Activated B cell treated with CpG ODN at 0.5 μM for 24 hours (primary cell): ENCODE measurements around the gene YKT6. TPM values are rescaled to one million over a fixed set of nuclear protein-coding genes. Genes with fewer than 3 reads are reported as not detected.

ENCODE experiments used
- ATAC-seq: fragments of 200-7000 bp; cut with Tn5 transposase; one replicate; pipeline ENCODE4 v1.10.0; 2021; ENCODE audit warnings: low read depth, mild to moderate bottlenecking, moderate library complexity
- CTCF ChIA-PET: fragments of 350-600 bp; sonication (Branson Sonifier 250); formaldehyde crosslinking; loops from one replicate; lab custom pipeline; 2021; ENCODE audit warnings: antibody characterized with exemption; lab: Charles Lee
- POLR2A ChIA-PET: fragments of 350-600 bp; sonication (Branson Sonifier 250); formaldehyde crosslinking; loops from one replicate; lab custom pipeline; 2021; ENCODE audit warnings: antibody characterized with exemption; lab: Charles Lee
- DNase-seq: peaks from one replicate; pipeline ENCODE4 v3.0.0; 2022
- H3K27ac Mint-ChIP-seq: one replicate; pipeline ENCODE4 v1.8.0; 2020; ENCODE audit warnings: mixed read lengths
- H3K27me3 Mint-ChIP-seq: one replicate; pipeline ENCODE4 v1.8.0; 2021; ENCODE audit warnings: mixed read lengths
- H3K36me3 Mint-ChIP-seq: one replicate; pipeline ENCODE4 v1.8.0; 2021; ENCODE audit warnings: low read depth, mixed read lengths
- H3K4me1 Mint-ChIP-seq: one replicate; pipeline ENCODE4 v1.8.0; 2021; ENCODE audit warnings: mixed read lengths
- H3K4me3 Mint-ChIP-seq: one replicate; pipeline ENCODE4 v1.8.0; 2020; ENCODE audit warnings: mild to moderate bottlenecking, mixed read lengths
- H3K9me3 Mint-ChIP-seq: one replicate; pipeline ENCODE4 v1.8.0; 2020; ENCODE audit warnings: mixed read lengths
- CTCF ChIP-seq: fragments of 200-600 bp; IDR thresholded peaks from one replicate; pipeline ENCODE4 v1.8.0; 2022; ENCODE audit warnings: antibody characterized with exemption, mild to moderate bottlenecking
- intact Hi-C: fragments of 100-400 bp; cut with micrococcal nuclease; formaldehyde crosslinking; loops from one replicate; pipeline ENCODE4 v1.15.1; 2024
- total RNA-seq: library from RNA; stranded (reverse); gene quantifications from 2 replicates; pipeline ENCODE4 v1.2.3, GENCODE V29; 2022

YKT6 gene
- total RNA-seq, 1 donor from 2014 or later: 78.2 TPM

GRCh38 chr7:44218418-44219201, 17.8 kb downstream of the YKT6 start:
- POLR2A ChIA-PET: interaction anchor here (0.5 kb wide), 1 partner anchor 235 kb away, joined by 3 read pairs; no protein-coding TSS in a partner anchor
- peaks cover 4% of the 10 kb centered on the region for H3K36me3 Mint-ChIP-seq
- no peaks in the 10 kb centered on the region for H3K27me3 Mint-ChIP-seq
- H3K27ac Mint-ChIP-seq: no peak overlapping the region
- ATAC-seq (no peak), DNase-seq (peak; percentile 12)
- TF ChIP-seq CTCF: no peak
- H3K9me3 Mint-ChIP-seq: no peaks in the 10 kb centered on the region
- peaks cover 10% of the 10 kb centered on the region for H3K4me1 Mint-ChIP-seq
- no peak overlapping the region for H3K4me3 Mint-ChIP-seq
- CTCF ChIA-PET: no interaction called here
- intact Hi-C loops: no loop called here

GRCh38 chr7:44219371-44220045, 18.7 kb downstream of the YKT6 start:
- DNase-seq: peak; percentile 1
- no peak for ATAC-seq
- H3K27me3 Mint-ChIP-seq: no peaks in the 10 kb centered on the region
- no peaks in the 10 kb centered on the region for H3K9me3 Mint-ChIP-seq
- intact Hi-C loops: no loop called here
- ChIA-PET POLR2A (no interaction called here), CTCF (no interaction called here)
- H3K4me3 Mint-ChIP-seq: no peak overlapping the region
- no peak overlapping the region for H3K27ac Mint-ChIP-seq
- no peaks in the 10 kb centered on the region for H3K36me3 Mint-ChIP-seq
- H3K4me1 Mint-ChIP-seq: peaks cover under 1% of the 10 kb centered on the region
- no peak for TF ChIP-seq CTCF

- POLR2A ChIA-PET: no interaction called here
These were observed 19.2 kb downstream of the YKT6 start for GRCh38 chr7:44220046-44220357.

GRCh38 chr7:44220358-44221112, 19.8 kb downstream of the YKT6 start:
- ChIA-PET CTCF (no interaction called here), POLR2A (interaction anchor here (0.6 kb wide), 1 partner anchor 110 kb away, joined by 4 read pairs; no protein-coding TSS in a partner anchor)
- no peaks in the 10 kb centered on the region for H3K27me3 Mint-ChIP-seq
- H3K9me3 Mint-ChIP-seq: no peaks in the 10 kb centered on the region
- H3K36me3 Mint-ChIP-seq: no peaks in the 10 kb centered on the region
- no peaks in the 10 kb centered on the region for H3K4me1 Mint-ChIP-seq
- DNase-seq (no peak), ATAC-seq (no peak)
- H3K4me3 Mint-ChIP-seq: no peak overlapping the region
- H3K27ac Mint-ChIP-seq: no peak overlapping the region
- no peak for TF ChIP-seq CTCF
- intact Hi-C loops: no loop called here

More at GRCh38 chr7:44220046-44220357, 19.2 kb downstream of the YKT6 start:
- no peak for TF ChIP-seq CTCF
- CTCF ChIA-PET: no interaction called here
- Mint-ChIP-seq H3K4me1 (no peaks in the 10 kb centered on the region), H3K27me3 (no peaks in the 10 kb centered on the region), H3K9me3 (no peaks in the 10 kb centered on the region), H3K4me3 (no peak overlapping the region), H3K36me3 (no peaks in the 10 kb centered on the region), H3K27ac (no peak overlapping the region)
- DNase-seq (peak; percentile 12), ATAC-seq (no peak)
- intact Hi-C loops: no loop called here
